ENCODE data around the gene TLR7.

The TLR7 gene

DNA sequence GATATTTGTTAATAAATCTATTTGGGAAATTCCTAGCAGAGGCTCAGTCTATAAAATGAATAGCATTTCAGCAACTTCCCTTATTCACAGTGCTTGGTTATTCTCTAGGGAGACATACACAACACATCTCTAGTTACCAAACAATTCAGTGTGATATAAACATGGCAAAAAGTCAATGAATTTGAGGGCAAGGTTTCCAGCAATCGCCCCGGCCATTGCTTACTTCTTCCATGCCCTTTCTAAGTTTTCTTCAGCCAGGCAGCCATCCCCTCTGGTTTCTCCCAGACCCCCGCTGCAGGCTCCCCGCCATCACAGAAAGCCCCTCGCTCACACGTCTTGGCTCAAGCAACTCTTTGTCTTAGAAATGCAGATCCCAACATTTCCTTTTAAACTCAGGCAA, 4.4 kb downstream of the TLR7 start:
- ChIA-PET CTCF (no interaction called here), POLR2A (ENCODE audit: low non-redundant PET) (no interaction called here)
- no peak overlapping the region for H3K27ac ChIP-seq
- TF ChIP-seq, protein P1, sequence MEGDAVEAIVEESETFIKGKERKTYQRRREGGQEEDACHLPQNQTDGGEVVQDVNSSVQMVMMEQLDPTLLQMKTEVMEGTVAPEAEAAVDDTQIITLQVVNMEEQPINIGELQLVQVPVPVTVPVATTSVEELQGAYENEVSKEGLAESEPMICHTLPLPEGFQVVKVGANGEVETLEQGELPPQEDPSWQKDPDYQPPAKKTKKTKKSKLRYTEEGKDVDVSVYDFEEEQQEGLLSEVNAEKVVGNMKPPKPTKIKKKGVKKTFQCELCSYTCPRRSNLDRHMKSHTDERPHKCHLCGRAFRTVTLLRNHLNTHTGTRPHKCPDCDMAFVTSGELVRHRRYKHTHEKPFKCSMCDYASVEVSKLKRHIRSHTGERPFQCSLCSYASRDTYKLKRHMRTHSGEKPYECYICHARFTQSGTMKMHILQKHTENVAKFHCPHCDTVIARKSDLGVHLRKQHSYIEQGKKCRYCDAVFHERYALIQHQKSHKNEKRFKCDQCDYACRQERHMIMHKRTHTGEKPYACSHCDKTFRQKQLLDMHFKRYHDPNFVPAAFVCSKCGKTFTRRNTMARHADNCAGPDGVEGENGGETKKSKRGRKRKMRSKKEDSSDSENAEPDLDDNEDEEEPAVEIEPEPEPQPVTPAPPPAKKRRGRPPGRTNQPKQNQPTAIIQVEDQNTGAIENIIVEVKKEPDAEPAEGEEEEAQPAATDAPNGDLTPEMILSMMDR (conservative IDR thresholded peaks at IDR 0.05; ENCODE audit: low read depth): no peak
- no peak for DNase-seq (ENCODE audit: low spot score)

DNA sequence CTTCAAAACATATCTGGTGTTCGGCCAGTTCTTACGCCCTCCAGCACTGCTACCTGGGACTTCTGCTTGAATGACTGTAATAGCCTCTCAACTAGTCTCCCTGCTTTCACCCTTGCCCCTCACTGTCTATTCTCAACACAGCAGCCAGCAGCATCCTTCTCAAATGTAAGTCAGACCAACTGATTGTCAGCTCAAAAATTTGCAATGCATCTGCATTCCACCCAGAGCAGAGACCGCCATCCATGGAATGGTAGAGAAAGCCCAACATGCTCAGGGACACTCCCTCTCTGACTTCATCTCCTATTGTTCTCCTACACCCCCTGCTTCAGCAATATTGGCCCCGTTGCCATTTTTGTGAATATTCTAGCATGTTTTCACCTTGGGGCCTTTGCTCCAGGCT, 5.9 kb downstream of the TLR7 start:
- POLR2A ChIA-PET (ENCODE audit: low non-redundant PET): no interaction called here
- no peak overlapping the region for H3K27ac ChIP-seq
- CTCF ChIA-PET: no interaction called here
- no peak for DNase-seq (ENCODE audit: low spot score)
- TF ChIP-seq, protein P1 (conservative IDR thresholded peaks at IDR 0.05; ENCODE audit: low read depth): no peak

DNA sequence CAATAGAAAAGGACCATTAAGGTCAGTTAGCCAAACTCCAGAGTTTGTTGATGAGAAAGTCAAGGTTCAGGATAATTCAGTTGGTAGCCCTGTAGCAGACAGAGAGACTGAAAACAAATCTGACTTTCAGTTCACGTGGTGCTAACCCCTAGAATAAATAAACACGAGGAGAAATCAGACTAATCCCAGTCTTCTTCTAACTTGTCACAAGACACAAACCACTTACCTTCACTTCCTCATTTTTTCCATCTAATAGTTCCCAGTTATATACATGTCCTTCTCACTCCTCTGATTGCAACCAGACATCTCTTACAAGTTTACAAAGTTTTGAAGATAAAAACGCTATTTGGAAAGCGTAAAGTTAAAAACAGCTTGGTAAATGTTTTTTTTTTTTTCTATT, 7.7 kb downstream of the TLR7 start:
- H3K27ac ChIP-seq: no peak overlapping the region
- ChIA-PET CTCF (no interaction called here), POLR2A (ENCODE audit: low non-redundant PET) (no interaction called here)
- TF ChIP-seq, protein P1 (conservative IDR thresholded peaks at IDR 0.05; ENCODE audit: low read depth): no peak
- no peak for DNase-seq (ENCODE audit: low spot score)

DNA sequence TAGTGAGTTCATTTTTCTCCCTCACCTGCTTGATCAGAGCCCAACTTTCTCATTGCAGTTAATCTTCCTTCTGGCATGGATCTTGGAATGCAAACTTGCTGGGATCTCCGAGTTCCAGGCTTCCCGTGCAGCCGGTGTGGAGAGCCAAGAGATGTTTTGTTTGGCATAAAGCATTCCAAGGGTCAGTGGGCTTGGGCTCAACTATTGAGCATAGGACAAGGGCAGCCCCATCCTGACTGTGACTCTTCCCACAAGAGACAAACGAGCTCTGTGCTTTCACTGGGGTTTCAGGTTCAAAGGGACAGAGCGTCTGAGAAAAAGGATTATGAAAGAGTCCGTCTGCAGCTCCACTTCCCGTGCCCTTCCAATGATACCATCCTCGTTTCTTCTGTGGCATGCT, 10.5 kb downstream of the TLR7 start:
- CTCF ChIA-PET: no interaction called here
- POLR2A ChIA-PET (ENCODE audit: low non-redundant PET): no interaction called here
- H3K27ac ChIP-seq: no peak overlapping the region
- TF ChIP-seq, protein P1 (conservative IDR thresholded peaks at IDR 0.05; ENCODE audit: low read depth): no peak
- DNase-seq (ENCODE audit: low spot score): no peak

DNA sequence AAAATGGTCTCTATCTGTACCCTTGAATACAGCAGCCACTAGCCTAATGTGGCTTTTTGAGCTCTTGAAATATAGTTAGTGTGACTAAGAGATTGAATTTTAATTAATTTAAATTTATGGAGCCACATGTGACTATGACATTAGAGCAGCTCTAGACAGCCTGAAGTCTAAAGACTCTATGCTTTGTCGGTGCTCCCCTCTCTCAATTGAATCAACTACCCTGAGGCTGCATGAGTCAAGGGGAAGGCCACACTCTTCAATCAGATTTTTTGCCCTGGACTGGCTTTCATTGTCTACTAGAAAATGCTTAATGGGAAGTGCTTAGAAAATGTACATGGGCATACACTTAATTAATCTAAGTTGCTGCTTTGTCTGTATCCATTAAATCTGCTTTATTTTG, 11.7 kb downstream of the TLR7 start:
- POLR2A ChIA-PET (ENCODE audit: low non-redundant PET): no interaction called here
- CTCF ChIA-PET: no interaction called here
- DNase-seq (ENCODE audit: low spot score): no peak

DNA sequence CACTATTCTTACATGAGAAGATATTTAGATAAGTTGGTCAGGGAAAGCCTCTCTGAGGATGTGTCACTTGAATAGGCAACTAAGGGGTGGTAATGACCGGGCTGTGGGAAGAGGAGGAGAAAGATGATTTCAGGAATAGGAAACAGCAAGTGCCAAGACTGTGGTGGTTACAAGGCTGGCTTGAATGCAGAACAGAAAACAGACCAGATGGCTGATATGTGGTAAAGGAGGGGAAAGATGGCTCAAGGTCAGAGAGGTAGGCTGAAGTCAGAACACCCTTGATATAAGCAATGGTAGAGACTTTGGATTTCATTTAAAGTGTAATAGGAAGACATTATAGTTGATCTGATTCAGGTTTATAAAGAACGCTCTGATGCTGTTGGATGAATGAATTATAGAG, 15.0 kb downstream of the TLR7 start:
- no peak for DNase-seq (ENCODE audit: low spot score)
- POLR2A ChIA-PET (ENCODE audit: low non-redundant PET): no interaction called here
- no peak overlapping the region for H3K27ac ChIP-seq
- TF ChIP-seq, protein P1 (conservative IDR thresholded peaks at IDR 0.05; ENCODE audit: low read depth): no peak
- CTCF ChIA-PET: no interaction called here

More for the DNA sequence above, 11.7 kb downstream of the TLR7 start:
- H3K27ac ChIP-seq: no peak overlapping the region
- TF ChIP-seq, protein P1 (conservative IDR thresholded peaks at IDR 0.05; ENCODE audit: low read depth): no peak

DNA sequence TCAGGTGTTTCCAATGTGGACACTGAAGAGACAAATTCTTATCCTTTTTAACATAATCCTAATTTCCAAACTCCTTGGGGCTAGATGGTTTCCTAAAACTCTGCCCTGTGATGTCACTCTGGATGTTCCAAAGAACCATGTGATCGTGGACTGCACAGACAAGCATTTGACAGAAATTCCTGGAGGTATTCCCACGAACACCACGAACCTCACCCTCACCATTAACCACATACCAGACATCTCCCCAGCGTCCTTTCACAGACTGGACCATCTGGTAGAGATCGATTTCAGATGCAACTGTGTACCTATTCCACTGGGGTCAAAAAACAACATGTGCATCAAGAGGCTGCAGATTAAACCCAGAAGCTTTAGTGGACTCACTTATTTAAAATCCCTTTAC, 18.6 kb downstream of the TLR7 start:
- TF ChIP-seq, protein P1 (conservative IDR thresholded peaks at IDR 0.05; ENCODE audit: low read depth): no peak
- ChIA-PET CTCF (no interaction called here), POLR2A (ENCODE audit: low non-redundant PET) (no interaction called here)
- no peak overlapping the region for H3K27ac ChIP-seq
- no peak for DNase-seq (ENCODE audit: low spot score)

All from RWPE1 (cell line).